C4-2B (cell line): ENCODE results near the gene FBXL16.
A peak's percentile ranks its signal among the peaks of the same experiment; 100 is the strongest.

Experiments
- H3K27ac ChIP-seq: fragments of 450-650 bp; 2 replicates; pipeline ENCODE4 v1.5.1; 2017
- CTCF ChIP-seq: fragments of 450-650 bp; conservative IDR thresholded peaks from 2 replicates; pipeline ENCODE4 v1.5.1; 2017; ENCODE audit warnings: mild to moderate bottlenecking
- ZFX ChIP-seq: fragments of 450-650 bp; IDR thresholded peaks from 2 replicates; pipeline ENCODE4 v1.6.1; 2017

FBXL16 gene

GRCh38 chr16:662597-662996, 43.0 kb downstream of the FBXL16 start:
- TF ChIP-seq CTCF (no peak), ZFX (no peak)
- no peak overlapping the region; the same call in 1 of the 2 replicates for H3K27ac ChIP-seq

- TF ChIP-seq CTCF = no peak
- no peak for TF ChIP-seq ZFX
- H3K27ac ChIP-seq = peak overlapping the region; percentile 90
Measured at GRCh38 chr16:662095-662494, 43.5 kb downstream of the FBXL16 start.

GRCh38 chr16:661184-661821, 44.3 kb downstream of the FBXL16 start:
- peak overlapping the region; percentile 90 for H3K27ac ChIP-seq
- no peak for TF ChIP-seq ZFX

GRCh38 chr16:660459-661183, 45.0 kb downstream of the FBXL16 start:
- peak overlapping the region; percentile 90 for H3K27ac ChIP-seq
- TF ChIP-seq ZFX (no peak), CTCF (peak; percentile 84)

GRCh38 chr16:660132-660458, 45.5 kb downstream of the FBXL16 start:
- H3K27ac ChIP-seq = peak overlapping the region; percentile 47
- TF ChIP-seq ZFX (no peak), CTCF (no peak)

- TF ChIP-seq CTCF (no peak), ZFX (no peak)
- no peak overlapping the region; the same call in 1 of the 2 replicates for H3K27ac ChIP-seq
Measured at GRCh38 chr16:659618-660017, 46.0 kb downstream of the FBXL16 start.

DNA sequence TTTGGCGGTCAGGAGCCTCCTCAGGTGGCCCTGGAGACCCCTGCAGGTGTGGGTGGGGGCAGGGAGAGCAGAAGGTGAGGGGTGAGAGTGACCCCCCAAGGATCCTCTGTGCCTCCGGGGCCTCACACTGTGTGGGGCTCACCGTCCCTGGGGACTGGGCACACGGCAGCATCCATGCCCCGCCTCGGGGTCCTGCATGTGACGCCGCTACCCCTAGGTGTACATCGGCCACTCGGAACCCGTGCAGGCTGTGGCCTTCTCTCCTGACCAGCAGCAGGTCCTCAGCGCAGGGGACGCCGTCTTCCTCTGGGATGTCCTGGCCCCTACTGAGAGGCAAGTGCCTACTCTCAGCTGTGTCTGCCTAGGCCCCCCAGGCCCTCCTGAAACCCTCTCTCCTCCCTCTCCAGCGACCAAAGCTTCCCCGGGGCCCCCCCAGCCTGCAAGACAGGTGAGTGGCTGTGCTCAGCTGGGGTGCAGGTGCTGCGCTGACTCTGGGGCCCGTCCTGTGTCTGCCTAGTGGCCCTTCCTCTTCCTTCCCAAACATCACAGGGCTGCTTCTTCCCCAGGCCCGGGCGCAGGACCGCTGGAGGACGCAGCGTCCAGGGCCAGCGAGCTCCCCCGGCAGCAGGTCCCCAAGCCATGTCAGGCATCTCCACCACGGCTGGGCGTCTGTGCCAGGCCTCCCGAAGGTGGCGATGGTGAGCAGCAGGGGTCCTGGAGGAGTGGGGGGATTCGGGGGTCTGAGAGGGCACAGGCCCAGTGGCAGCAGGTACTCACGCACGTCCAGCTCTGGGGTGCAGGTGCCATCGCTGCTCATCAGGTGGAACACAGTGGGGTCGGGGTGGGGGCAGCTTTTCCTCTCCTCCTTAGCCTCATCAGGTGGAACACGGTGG, 46.7 kb downstream of the FBXL16 start:
- no peak overlapping the region for H3K27ac ChIP-seq
- TF ChIP-seq ZFX = no peak

DNA sequence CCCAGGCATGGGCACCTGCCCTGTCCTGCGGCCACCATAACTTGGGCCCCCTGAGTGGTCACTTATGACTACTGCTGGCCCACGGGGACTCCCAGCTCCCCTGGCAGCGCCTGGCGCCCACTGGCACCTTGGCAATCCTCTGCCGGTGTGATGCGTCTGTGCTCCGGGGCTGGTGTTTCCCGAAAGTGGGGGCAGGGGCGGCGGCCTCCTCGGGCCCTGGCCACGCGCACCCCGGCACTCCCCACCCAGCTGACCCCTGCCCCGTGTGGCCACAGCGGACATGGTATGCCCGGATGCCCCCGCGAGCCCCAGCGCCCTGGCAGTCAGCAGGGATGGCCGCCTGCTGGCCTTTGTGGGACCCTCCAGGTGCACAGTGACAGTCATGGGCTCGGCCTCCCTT, 48.1 kb downstream of the FBXL16 start:
- TF ChIP-seq CTCF = no peak
- no peak for TF ChIP-seq ZFX
- H3K27ac ChIP-seq = no peak overlapping the region
